Skeletal muscle tissue (tissue), 4 donors: ENCODE measurements around the gene TMEM106C. TPM values are rescaled to one million over a fixed set of nuclear protein-coding genes. Genes with fewer than 3 reads are reported as not detected.

Experiments used
- H3K27ac ChIP-seq: one replicate; pipeline ENCODE4 v1.7.0; 2013; ENCODE audit warnings: mild to moderate bottlenecking, low read depth, low read length, inconsistent platforms
- H3K27me3 ChIP-seq, 3 donors: one replicate each; pipeline ENCODE4 v1.7.0; 2013; ENCODE audit warnings: low read length in 3 of 3; ENCODE audit not compliant: control insufficient read depth in 3 of 3, insufficient read depth in 3 of 3
- H3K36me3 ChIP-seq, 3 donors: one replicate each; pipeline ENCODE4 v1.7.0; 2013; ENCODE audit warnings: low read length in 3 of 3; ENCODE audit not compliant: control insufficient read depth in 3 of 3, insufficient read depth in 3 of 3
- H3K4me1 ChIP-seq, 3 donors: one replicate each; pipeline ENCODE4 v1.7.0; 2013; ENCODE audit warnings: low read length in 3 of 3, mild to moderate bottlenecking in 3 of 3; ENCODE audit not compliant: control insufficient read depth in 3 of 3, insufficient read depth in 3 of 3
- H3K4me3 ChIP-seq, 3 donors: one replicate each; pipeline ENCODE4 v1.7.0; 2013; ENCODE audit warnings: low read length in 3 of 3
- H3K9ac ChIP-seq, 3 donors: one replicate each; pipeline ENCODE4 v1.7.0; 2013; ENCODE audit warnings: low read length in 3 of 3, mild to moderate bottlenecking in 3 of 3, moderate library complexity in 2 of 3, low read depth in 1 of 3
- H3K9me3 ChIP-seq, 3 donors: one replicate each; pipeline ENCODE4 v1.7.0; 2013; ENCODE audit warnings: low read length in 3 of 3; ENCODE audit not compliant: control insufficient read depth in 3 of 3
- total RNA-seq: library from RNA; depleted of rRNA; stranded (reverse); fragments of >200 nt; gene quantifications from one replicate; pipeline ENCODE4 v1.2.3, GENCODE V29; 2014
- donor health status: Osteomylitis.

TMEM106C gene
- total RNA-seq, 1 donor from 2014 or later, result 43.3 TPM

- Histone ChIP-seq H3K27me3 (peaks cover 49 to 69% (median 65%) of the 10 kb centered on the region in 3 donors), H3K4me1 (peaks cover 37 to 49% (median 45%) of the 10 kb centered on the region in 3 donors), H3K9me3 (no peaks in the 10 kb centered on the region), H3K4me3 (peak overlapping the region; percentile 56 to 69 (median 69)), H3K9ac (no peak overlapping the region), H3K36me3 (no peaks in the 10 kb centered on the region), H3K27ac (no peak overlapping the region)
Measured at GRCh38 chr12:48002414-48002730, 39.0 kb downstream of the TMEM106C start.

GRCh38 chr12:48002773-48003218 is 39.4 kb downstream of the TMEM106C start:
- peaks cover 37 to 49% (median 45%) of the 10 kb centered on the region in 3 donors for H3K4me1 ChIP-seq
- H3K4me3 ChIP-seq, result peak overlapping the region; percentile 56 to 69 (median 69)
- H3K9ac ChIP-seq, result peak overlapping the region in 1 of 3 donors; percentile 54
- H3K36me3 ChIP-seq, result no peaks in the 10 kb centered on the region
- H3K9me3 ChIP-seq, result no peaks in the 10 kb centered on the region
- H3K27ac ChIP-seq, result no peak overlapping the region
- peaks cover 45 to 73% (median 66%) of the 10 kb centered on the region in 3 donors for H3K27me3 ChIP-seq

GRCh38 chr12:48003226-48004052 is 40.0 kb downstream of the TMEM106C start:
- H3K27me3 ChIP-seq, result peaks cover 45 to 77% (median 63%) of the 10 kb centered on the region in 3 donors
- H3K36me3 ChIP-seq, result no peaks in the 10 kb centered on the region
- no peak overlapping the region for H3K27ac ChIP-seq

DNA sequence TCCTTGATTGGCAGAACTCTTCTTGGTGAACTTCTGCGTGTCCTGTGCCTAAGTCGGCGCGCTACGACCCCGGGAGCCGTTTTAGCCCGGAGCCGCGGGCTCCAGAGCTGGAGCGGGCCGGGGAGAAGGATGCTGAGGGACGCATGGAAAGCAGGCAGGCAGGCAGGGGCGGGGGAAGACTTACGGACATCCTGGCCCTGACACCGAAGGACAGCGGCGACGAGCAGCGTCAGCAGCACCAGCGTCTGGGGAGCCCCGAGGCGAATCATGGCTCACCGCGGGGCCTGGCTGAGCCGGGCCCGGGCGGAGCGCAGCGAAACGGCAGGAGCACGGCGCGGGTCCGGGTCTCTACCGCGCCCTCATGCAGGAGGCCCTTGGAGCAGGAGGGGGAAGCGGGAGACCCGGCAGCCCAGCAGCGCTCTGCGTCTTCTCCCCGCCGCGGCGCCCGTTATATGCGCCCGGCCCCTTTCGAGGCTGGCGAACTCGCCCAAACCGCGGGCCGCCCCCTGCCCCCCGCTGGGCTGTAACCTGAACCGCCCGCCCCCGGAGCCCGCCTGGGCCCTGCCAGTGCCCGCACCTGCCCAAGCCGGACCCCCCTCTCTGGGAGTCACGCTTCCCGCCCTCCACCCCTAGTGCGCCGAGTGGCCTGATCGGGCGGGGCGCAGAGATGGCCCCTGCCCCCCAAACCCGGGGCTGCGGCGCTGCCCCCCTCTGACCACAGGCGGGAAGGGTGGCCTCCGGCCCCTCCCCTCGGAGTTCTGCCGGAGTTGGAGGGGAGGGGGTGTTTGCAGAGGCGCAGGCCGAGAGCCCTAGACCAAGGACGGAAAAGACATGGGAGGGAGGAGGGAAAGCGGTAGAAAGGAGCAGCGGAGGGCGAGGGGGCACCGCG is 40.9 kb downstream of the TMEM106C start, which contains the start of gene COL2A1:
Gene COL2A1, minus strand, starts transcription at position 424 of the 889 bp plus-strand sequence. Its CDS starts 155 bp downstream, at position 269.
- H3K27ac ChIP-seq, result no peak within 1 kb of the TSS
- no peaks in the 10 kb centered on the region for H3K36me3 ChIP-seq
- H3K9me3 ChIP-seq, result no peaks in the 10 kb centered on the region
- H3K9ac ChIP-seq, result peak within 1 kb of the TSS in 1 of 3 donors; percentile 40
- H3K4me3 ChIP-seq, result peak within 1 kb of the TSS; percentile 56 to 67 (median 60)
- H3K4me1 ChIP-seq, result peaks cover 37 to 49% (median 45%) of the 10 kb centered on the region in 3 donors
- peaks cover 45 to 79% (median 63%) of the 10 kb centered on the region in 3 donors for H3K27me3 ChIP-seq

More at GRCh38 chr12:48003226-48004052, 40.0 kb downstream of the TMEM106C start:
- Histone ChIP-seq H3K4me3 (peak overlapping the region; percentile 56 to 69 (median 60)), H3K4me1 (peaks cover 37 to 49% (median 45%) of the 10 kb centered on the region in 3 donors), H3K9me3 (no peaks in the 10 kb centered on the region), H3K9ac (no peak overlapping the region)

GRCh38 chr12:48005001-48005749 is 41.8 kb downstream of the TMEM106C start:
- Histone ChIP-seq H3K36me3 (no peaks in the 10 kb centered on the region), H3K9me3 (no peaks in the 10 kb centered on the region), H3K27me3 (peaks cover 42 to 78% (median 62%) of the 10 kb centered on the region in 3 donors), H3K4me1 (peaks cover 37 to 49% (median 45%) of the 10 kb centered on the region in 3 donors), H3K9ac (peak overlapping the region in 1 of 3 donors; percentile 8), H3K27ac (no peak overlapping the region), H3K4me3 (no peak overlapping the region)

DNA sequence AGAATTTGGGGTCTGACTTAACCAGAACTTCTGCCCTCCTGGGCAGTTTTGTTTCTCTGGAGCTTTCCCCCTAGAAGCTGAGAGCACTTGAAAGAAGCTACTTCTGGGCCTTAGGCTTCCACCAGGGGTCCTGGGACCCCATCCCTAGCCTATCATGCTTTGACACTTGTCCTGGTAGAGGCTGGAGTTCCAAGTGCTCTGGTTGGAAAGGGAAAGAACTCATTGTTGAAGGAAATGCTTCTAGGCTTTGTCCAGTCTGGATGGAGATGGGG is 42.3 kb downstream of the TMEM106C start:
- Histone ChIP-seq H3K9ac (no peak overlapping the region), H3K9me3 (no peaks in the 10 kb centered on the region), H3K4me1 (peaks cover 37 to 48% (median 45%) of the 10 kb centered on the region in 3 donors), H3K4me3 (no peak overlapping the region), H3K36me3 (no peaks in the 10 kb centered on the region), H3K27me3 (peaks cover 42 to 75% (median 62%) of the 10 kb centered on the region in 3 donors), H3K27ac (no peak overlapping the region)

GRCh38 chr12:48007206-48007605 is 43.8 kb downstream of the TMEM106C start:
- Histone ChIP-seq H3K27ac (no peak overlapping the region), H3K36me3 (no peaks in the 10 kb centered on the region), H3K27me3 (peaks cover 37 to 61% (median 50%) of the 10 kb centered on the region in 3 donors), H3K9ac (no peak overlapping the region), H3K9me3 (no peaks in the 10 kb centered on the region), H3K4me3 (no peak overlapping the region), H3K4me1 (peaks cover 27 to 33% (median 29%) of the 10 kb centered on the region in 3 donors)

DNA sequence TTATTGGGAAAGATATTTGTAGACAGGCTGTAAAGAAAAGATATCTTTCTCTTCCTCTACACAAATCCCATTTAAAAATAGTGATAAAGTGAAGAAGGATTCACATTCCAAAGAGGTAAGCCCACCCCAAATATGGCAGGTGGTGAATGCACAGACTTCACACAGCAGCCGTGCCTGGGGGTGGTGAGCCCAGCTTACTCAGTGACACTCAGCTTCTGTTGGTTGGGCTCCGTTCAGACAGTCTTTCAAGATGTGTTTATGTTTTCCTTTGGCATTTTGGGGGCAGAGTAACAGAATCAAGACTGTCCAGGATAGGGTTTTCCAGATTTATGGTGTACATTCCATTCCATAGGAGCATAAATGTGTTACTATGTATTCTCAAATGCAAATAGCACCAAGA is 45.0 kb downstream of the TMEM106C start:
- H3K4me3 ChIP-seq, result no peak overlapping the region
- H3K36me3 ChIP-seq, result no peaks in the 10 kb centered on the region
- H3K4me1 ChIP-seq, result peaks cover 17 to 21% (median 18%) of the 10 kb centered on the region in 3 donors
- H3K27ac ChIP-seq, result no peak overlapping the region
- H3K27me3 ChIP-seq, result peaks cover 28 to 50% (median 38%) of the 10 kb centered on the region in 3 donors
- H3K9ac ChIP-seq, result no peak overlapping the region
- no peaks in the 10 kb centered on the region for H3K9me3 ChIP-seq

DNA sequence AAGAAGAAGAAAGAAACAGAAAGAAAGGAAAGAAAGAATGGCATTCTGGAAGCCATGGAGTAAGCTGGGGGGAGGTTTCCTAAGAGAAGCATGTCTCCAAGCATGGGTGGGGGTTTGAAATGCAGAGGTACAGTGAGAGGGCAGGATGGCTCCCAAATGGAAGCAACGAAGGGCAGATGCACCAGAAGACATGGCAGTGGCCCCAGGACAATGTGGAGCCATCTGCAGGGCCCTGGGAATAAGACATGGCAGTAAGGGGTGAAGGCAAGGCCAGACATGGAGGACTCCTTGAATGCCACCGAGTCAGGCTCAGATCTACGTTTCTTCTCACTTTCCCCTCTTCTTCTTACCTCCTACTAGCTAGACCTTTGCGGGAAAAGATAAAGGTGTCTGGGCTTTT is 45.6 kb downstream of the TMEM106C start:
- H3K27ac ChIP-seq, result no peak overlapping the region
- no peaks in the 10 kb centered on the region for H3K9me3 ChIP-seq
- H3K27me3 ChIP-seq, result peaks cover 22 to 44% (median 32%) of the 10 kb centered on the region in 3 donors
- no peak overlapping the region for H3K4me3 ChIP-seq
- no peak overlapping the region for H3K9ac ChIP-seq
- H3K4me1 ChIP-seq, result peaks cover 11 to 15% (median 12%) of the 10 kb centered on the region in 3 donors
- no peaks in the 10 kb centered on the region for H3K36me3 ChIP-seq
